Cardiac fibroblast (primary cell): ENCODE results near the gene DHODH.

Experiments
- DNase-seq, 2 donors: peaks; one replicate each; pipeline versions ENCODE4 v3.0.0 to v3.0.0-alpha.2; 2010; ENCODE audit warnings: low read depth in 2 of 2
- H3K4me3 ChIP-seq, 2 donors: replicated peaks in 1 of 2; 1 replicate in 1 of 2; 2 replicates in 1 of 2; pipeline ENCODE4 v1.5.1; 2011; ENCODE audit warnings: low read depth in 2 of 2, low read length in 2 of 2, mild to moderate bottlenecking in 2 of 2, moderate library complexity in 1 of 2
- TF ChIP-seq, protein P1 (sequence below): IDR thresholded peaks from one replicate; pipeline ENCODE4 v1.5.1; 2011; ENCODE audit warnings: low read depth, mild to moderate bottlenecking, low read length, inconsistent platforms

DHODH gene

DNA sequence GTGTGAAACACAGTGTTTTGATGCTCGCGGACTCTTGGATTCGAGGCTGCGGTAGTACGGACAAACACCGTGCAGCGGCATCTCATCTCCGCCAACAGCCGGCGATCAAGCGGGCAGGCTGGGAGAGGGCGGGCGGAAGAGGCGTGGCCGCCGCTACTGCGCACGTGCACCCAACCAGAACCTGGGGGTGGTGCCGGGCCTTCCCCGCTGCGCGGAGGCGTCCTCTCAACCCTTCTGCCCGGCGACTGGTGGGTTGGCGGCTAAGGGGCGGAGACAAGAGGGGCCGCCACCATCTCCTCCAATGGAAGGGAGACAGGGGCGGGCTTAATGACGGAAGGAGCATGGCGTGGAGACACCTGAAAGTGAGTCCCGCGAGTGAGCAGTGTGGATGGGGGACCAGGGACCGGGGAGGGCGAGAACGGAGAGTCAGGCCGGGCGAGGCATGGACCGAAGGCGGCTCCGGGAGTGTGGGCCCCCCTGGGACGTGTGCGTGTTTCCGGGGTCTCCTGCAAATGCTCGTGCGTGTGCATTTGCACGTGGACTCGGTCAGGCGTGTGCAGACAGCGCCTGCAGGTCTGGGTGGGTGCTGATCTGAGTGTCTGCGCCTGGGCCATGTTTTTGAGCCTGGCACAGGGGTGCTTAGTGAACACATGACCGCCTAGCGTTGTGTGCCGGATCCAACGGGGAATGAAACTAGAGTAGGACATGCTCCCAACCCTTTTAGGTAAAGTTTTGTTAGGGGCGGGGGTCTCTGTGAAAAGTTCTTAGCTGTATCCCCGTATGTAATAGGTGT is at the start of gene DHODH:
TSS of gene DHODH (plus strand) at position 321 of the 793 bp plus-strand sequence. CDS start at position 342, 21 bp downstream.
- peak; percentile 98 for DNase-seq
- TF ChIP-seq, protein P1, sequence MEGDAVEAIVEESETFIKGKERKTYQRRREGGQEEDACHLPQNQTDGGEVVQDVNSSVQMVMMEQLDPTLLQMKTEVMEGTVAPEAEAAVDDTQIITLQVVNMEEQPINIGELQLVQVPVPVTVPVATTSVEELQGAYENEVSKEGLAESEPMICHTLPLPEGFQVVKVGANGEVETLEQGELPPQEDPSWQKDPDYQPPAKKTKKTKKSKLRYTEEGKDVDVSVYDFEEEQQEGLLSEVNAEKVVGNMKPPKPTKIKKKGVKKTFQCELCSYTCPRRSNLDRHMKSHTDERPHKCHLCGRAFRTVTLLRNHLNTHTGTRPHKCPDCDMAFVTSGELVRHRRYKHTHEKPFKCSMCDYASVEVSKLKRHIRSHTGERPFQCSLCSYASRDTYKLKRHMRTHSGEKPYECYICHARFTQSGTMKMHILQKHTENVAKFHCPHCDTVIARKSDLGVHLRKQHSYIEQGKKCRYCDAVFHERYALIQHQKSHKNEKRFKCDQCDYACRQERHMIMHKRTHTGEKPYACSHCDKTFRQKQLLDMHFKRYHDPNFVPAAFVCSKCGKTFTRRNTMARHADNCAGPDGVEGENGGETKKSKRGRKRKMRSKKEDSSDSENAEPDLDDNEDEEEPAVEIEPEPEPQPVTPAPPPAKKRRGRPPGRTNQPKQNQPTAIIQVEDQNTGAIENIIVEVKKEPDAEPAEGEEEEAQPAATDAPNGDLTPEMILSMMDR, result peak; percentile 14

DNA sequence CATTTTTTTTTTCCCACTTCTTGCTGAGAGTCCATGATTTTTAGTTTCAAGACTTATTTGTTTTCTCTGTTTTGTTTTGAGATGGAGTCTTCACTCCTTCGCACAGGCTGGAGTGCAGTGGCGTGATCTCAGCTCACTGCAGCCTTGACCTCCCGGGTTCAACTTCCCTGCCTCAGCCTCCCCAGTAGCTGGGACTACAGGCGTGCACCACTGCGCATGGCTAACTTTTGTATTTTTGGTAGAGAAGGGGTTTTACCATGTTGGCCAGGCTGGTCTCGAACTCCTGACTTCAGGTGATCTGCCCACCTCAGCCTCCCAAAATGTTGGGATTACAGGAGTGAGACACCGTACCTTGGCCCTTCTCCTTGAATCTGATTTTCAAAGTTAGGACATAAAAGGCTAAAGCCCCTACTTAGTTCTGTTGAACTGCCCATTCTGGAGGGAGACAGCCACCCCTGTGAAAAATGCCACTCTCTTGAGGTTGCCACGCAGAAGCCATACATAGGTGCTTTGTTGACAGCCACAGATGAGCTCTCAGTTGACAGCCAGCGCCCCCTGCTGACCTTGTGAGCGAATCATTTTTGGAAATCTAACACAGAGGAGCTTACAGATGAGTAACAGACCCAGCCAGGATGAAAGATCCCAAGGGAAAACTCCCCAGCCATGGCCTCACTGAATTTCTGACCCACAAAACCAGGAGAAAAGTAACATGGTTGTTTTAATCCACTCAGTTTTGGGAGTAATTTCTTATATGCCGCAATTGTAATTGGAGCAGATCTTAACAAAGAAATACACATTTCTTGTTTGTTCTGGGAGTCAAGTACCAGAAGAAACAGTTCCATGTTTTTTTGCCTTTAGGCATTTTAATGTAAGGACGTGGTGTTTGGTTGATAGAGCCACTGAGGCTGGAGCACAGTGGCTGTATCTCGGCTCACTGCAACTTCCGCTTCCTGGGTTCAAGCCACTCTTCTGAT is 47.2 kb upstream of the DHODH start:
- TF ChIP-seq, protein P1, result peak; percentile 84
- H3K4me3 ChIP-seq, result no peak overlapping the region
- DNase-seq, result peak; percentile 94 to 97

More for the DNA sequence above, at the start of gene DHODH:
- peak within 1 kb of the TSS; percentile 98 to 99 for H3K4me3 ChIP-seq

DNA sequence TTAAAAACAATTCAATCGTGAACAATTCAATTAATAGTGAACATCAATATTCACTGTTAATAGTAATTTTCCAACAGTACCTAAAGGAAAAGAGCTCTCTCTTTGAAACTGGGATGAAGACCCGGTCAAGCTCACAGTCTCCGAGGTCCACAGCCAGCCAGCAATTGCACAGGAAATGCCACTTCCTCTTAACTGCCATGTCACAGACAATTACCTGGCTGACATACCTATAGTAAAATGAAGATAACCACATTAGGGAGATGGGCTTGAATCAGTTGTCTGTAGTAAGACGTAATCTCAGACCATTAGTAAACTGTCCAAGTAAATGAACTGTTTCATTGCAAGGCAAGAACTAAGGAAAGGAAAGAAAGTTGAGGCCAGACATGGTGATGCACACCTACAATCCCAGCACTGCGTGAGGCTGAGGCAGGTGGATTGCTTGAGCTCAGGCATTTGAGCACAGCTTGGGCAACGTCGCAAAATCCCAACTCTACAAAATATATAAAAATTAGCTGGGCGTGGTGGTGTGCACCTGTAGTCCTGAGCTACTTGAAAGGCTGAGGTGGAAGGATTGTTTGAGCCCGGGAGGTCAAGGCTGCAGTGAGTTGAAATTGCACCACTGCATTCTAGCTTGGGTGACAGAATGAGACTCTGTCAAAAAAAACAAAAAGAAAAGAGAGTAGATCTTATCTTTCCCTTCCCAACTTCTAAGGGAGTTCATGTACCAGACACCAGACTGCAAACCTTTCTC is 45.2 kb upstream of the DHODH start:
- TF ChIP-seq, protein P1, result no peak
- H3K4me3 ChIP-seq, result no peak overlapping the region
- DNase-seq, result no peak

DNA sequence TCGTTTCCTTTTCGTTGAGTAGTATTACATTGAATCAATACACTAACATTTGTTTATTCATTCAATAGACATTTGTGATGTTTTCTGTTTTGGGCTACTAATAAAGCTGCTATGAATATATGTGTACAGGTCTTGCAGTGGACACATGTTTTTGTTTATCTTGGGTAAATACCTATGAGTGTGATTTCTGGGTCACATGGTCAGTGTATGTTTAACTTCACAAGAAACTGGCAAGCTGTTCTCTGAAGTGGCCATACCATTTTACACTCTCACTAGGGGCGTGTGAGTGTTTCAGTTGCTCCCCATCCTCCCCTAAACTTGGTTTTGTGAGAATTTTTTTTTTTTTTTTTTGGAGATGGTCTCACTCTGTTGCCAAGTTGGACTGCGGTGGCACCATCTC is 43.3 kb upstream of the DHODH start:
- DNase-seq, result no peak
- TF ChIP-seq, protein P1, result no peak
- no peak overlapping the region for H3K4me3 ChIP-seq

DNA sequence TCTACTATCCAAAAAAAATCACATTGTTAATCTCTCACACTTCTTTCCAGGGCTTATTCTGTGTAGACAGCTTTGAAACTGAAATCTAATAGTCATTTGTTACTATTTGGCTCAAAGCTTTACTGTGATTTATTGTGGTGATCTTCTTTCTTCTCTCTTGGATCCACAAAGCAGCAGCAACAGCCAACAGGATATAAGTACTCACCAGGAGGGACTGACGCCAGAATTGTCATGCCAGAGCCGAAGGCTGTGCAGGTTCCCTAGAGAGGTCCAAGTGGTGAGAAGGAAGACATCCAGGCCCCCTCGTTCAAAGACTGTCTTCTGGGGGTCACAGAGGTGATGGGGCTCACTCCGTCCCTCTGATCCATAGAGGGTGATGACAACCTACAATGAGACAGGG is 41.6 kb upstream of the DHODH start:
- DNase-seq, result no peak
- TF ChIP-seq, protein P1, result no peak
- no peak overlapping the region for H3K4me3 ChIP-seq

DNA sequence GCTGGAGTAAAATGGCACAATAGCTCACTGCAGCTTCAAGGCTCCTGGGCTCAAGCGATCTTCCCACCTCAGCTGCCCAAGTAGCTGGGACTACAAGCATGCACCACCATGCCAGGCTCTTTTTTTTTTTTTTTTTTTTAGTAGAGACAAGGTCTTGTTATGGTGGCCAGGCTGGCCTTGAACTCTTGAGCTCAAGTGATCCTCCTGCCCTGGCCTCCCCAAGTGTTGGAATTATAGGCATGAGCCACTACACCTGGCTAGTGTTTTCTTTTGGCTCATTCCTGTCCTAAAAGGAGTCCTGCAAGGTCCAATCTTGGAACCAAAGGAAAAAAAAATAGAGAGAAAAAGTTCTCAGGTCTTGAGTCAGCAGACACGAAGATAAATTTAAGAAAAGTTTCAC is 39.2 kb upstream of the DHODH start:
- no peak for DNase-seq
- TF ChIP-seq, protein P1, result no peak
- H3K4me3 ChIP-seq, result no peak overlapping the region
